ENCODE results near the gene SMG1.
"Not testable (repeated sequence)": the region's sequence is repeated elsewhere in the genome, so short reads cannot be mapped to it uniquely, and the experiment has no call there.

GRCh38 chr16:18770336-18770962 lies 155.8 kb downstream of the SMG1 start:
- not testable (repeated sequence) for TF ChIP-seq YY1 (IDR thresholded peaks at IDR 0.05); EGR1 (IDR thresholded peaks at IDR 0.05; ENCODE audit: low read depth in 2 of 2); RXRA (IDR thresholded peaks at IDR 0.05); TAF1 (conservative IDR thresholded peaks at IDR 0.05); HNF4A (conservative IDR thresholded peaks at IDR 0.05); JUND (IDR thresholded peaks at IDR 0.05); GABPA (IDR thresholded peaks at IDR 0.05 in 1 of 2, conservative IDR thresholded peaks at IDR 0.05 in 1 of 2); RAD21 (IDR thresholded peaks at IDR 0.05)
- TF ChIP-seq, protein P1, sequence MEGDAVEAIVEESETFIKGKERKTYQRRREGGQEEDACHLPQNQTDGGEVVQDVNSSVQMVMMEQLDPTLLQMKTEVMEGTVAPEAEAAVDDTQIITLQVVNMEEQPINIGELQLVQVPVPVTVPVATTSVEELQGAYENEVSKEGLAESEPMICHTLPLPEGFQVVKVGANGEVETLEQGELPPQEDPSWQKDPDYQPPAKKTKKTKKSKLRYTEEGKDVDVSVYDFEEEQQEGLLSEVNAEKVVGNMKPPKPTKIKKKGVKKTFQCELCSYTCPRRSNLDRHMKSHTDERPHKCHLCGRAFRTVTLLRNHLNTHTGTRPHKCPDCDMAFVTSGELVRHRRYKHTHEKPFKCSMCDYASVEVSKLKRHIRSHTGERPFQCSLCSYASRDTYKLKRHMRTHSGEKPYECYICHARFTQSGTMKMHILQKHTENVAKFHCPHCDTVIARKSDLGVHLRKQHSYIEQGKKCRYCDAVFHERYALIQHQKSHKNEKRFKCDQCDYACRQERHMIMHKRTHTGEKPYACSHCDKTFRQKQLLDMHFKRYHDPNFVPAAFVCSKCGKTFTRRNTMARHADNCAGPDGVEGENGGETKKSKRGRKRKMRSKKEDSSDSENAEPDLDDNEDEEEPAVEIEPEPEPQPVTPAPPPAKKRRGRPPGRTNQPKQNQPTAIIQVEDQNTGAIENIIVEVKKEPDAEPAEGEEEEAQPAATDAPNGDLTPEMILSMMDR (IDR thresholded peaks at IDR 0.05; ENCODE audit: low read depth, low read length, missing input control): not testable (repeated sequence)
- TF ChIP-seq, protein P2, sequence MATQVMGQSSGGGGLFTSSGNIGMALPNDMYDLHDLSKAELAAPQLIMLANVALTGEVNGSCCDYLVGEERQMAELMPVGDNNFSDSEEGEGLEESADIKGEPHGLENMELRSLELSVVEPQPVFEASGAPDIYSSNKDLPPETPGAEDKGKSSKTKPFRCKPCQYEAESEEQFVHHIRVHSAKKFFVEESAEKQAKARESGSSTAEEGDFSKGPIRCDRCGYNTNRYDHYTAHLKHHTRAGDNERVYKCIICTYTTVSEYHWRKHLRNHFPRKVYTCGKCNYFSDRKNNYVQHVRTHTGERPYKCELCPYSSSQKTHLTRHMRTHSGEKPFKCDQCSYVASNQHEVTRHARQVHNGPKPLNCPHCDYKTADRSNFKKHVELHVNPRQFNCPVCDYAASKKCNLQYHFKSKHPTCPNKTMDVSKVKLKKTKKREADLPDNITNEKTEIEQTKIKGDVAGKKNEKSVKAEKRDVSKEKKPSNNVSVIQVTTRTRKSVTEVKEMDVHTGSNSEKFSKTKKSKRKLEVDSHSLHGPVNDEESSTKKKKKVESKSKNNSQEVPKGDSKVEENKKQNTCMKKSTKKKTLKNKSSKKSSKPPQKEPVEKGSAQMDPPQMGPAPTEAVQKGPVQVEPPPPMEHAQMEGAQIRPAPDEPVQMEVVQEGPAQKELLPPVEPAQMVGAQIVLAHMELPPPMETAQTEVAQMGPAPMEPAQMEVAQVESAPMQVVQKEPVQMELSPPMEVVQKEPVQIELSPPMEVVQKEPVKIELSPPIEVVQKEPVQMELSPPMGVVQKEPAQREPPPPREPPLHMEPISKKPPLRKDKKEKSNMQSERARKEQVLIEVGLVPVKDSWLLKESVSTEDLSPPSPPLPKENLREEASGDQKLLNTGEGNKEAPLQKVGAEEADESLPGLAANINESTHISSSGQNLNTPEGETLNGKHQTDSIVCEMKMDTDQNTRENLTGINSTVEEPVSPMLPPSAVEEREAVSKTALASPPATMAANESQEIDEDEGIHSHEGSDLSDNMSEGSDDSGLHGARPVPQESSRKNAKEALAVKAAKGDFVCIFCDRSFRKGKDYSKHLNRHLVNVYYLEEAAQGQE (IDR thresholded peaks at IDR 0.05): not testable (repeated sequence)
